Activated CD8-positive, alpha-beta T cell treated with anti-CD3 and anti-CD28 coated beads for 36 hours (primary cell): ENCODE measurements around the gene FAM3D. TPM values are rescaled to one million over a fixed set of nuclear protein-coding genes. Genes with fewer than 3 reads are reported as not detected.
"Not testable (repeated sequence)": the region's sequence is repeated elsewhere in the genome, so short reads cannot be mapped to it uniquely, and the experiment has no call there.

Source experiments
- ATAC-seq: fragments of 200-7000 bp; cut with Tn5 transposase; one replicate; pipeline ENCODE4 v1.10.0; 2021; ENCODE audit warnings: mild to moderate bottlenecking, moderate library complexity
- CTCF ChIA-PET: fragments of 350-600 bp; sonication (Branson Sonifier 250); formaldehyde crosslinking; loops from one replicate; lab custom pipeline; 2021; ENCODE audit warnings: antibody characterized with exemption; lab: Charles Lee
- POLR2A ChIA-PET: fragments of 350-600 bp; sonication (Branson Sonifier 250); formaldehyde crosslinking; loops from one replicate; lab custom pipeline; 2021; ENCODE audit warnings: antibody characterized with exemption; lab: Charles Lee
- DNase-seq: peaks from one replicate; pipeline ENCODE4 v3.0.0-alpha.2; 2020
- H3K27ac Mint-ChIP-seq: one replicate; pipeline ENCODE4 v1.8.0; 2021; ENCODE audit warnings: mild to moderate bottlenecking, mixed read lengths
- H3K27me3 Mint-ChIP-seq: one replicate; pipeline ENCODE4 v1.8.0; 2021; ENCODE audit warnings: mixed read lengths
- H3K36me3 Mint-ChIP-seq: one replicate; pipeline ENCODE4 v1.8.0; 2021; ENCODE audit warnings: low read depth, mixed read lengths
- H3K4me1 Mint-ChIP-seq: one replicate; pipeline ENCODE4 v1.8.0; 2021; ENCODE audit warnings: low read depth, mixed read lengths
- H3K4me3 Mint-ChIP-seq: one replicate; pipeline ENCODE4 v1.8.0; 2021; ENCODE audit warnings: mild to moderate bottlenecking, moderate library complexity, mixed read lengths
- H3K9me3 Mint-ChIP-seq: one replicate; pipeline ENCODE4 v1.8.0; 2021; ENCODE audit warnings: mixed read lengths
- CTCF ChIP-seq: fragments of 200-600 bp; IDR thresholded peaks from one replicate; pipeline ENCODE4 v1.8.0; 2022; ENCODE audit warnings: antibody characterized with exemption, mild to moderate bottlenecking
- intact Hi-C: fragments of 100-400 bp; cut with micrococcal nuclease; formaldehyde crosslinking; loops from one replicate; pipeline ENCODE4 v1.10.0; 2022
- total RNA-seq, 2 experiments: library from RNA; stranded (reverse); gene quantifications; one replicate each; pipeline ENCODE4 v1.2.3, GENCODE V29; 2021

Gene FAM3D
- total RNA-seq, result not detected

GRCh38 chr3:58666683-58667082 is at the start of gene FAM3D:
Gene FAM3D, minus strand, starts transcription at chr3:58666774. Its CDS starts 11,211 bp downstream, at chr3:58655563.
- no peaks in the 10 kb centered on the region for H3K4me1 Mint-ChIP-seq
- intact Hi-C loops, result no loop called here
- H3K27ac Mint-ChIP-seq, result no peak within 1 kb of the TSS
- ChIA-PET POLR2A (no interaction called here), CTCF (interaction anchor here (0.9 kb wide), 1 partner anchor 37 kb away, joined by 3 read pairs; no protein-coding TSS in a partner anchor)
- no peak for TF ChIP-seq CTCF
- no peak within 1 kb of the TSS for H3K4me3 Mint-ChIP-seq
- H3K27me3 Mint-ChIP-seq, result no peaks in the 10 kb centered on the region
- H3K9me3 Mint-ChIP-seq, result no peaks in the 10 kb centered on the region
- DNase-seq (no peak), ATAC-seq (no peak)
- H3K36me3 Mint-ChIP-seq, result no peaks in the 10 kb centered on the region

GRCh38 chr3:58713715-58714401 is 47.3 kb upstream of the FAM3D start:
- no peaks in the 10 kb centered on the region for H3K27me3 Mint-ChIP-seq
- intact Hi-C loops, result no loop called here
- no peak overlapping the region for H3K27ac Mint-ChIP-seq
- H3K4me3 Mint-ChIP-seq, result no peak overlapping the region
- H3K9me3 Mint-ChIP-seq, result no peaks in the 10 kb centered on the region
- DNase-seq (no peak), ATAC-seq (no peak)
- CTCF ChIA-PET, result no interaction called here
- no peaks in the 10 kb centered on the region for H3K36me3 Mint-ChIP-seq
- H3K4me1 Mint-ChIP-seq, result no peaks in the 10 kb centered on the region
- POLR2A ChIA-PET, result no interaction called here
- TF ChIP-seq CTCF, result no peak

GRCh38 chr3:58711871-58712270 is 45.3 kb upstream of the FAM3D start:
- H3K27ac Mint-ChIP-seq, result no peak overlapping the region
- H3K27me3 Mint-ChIP-seq, result no peaks in the 10 kb centered on the region
- H3K4me1 Mint-ChIP-seq, result no peaks in the 10 kb centered on the region
- H3K36me3 Mint-ChIP-seq, result no peaks in the 10 kb centered on the region
- ChIA-PET CTCF (no interaction called here), POLR2A (no interaction called here)
- no peak for DNase-seq
- intact Hi-C loops, result no loop called here
- H3K4me3 Mint-ChIP-seq, result no peak overlapping the region
- ATAC-seq, result no peak
- no peaks in the 10 kb centered on the region for H3K9me3 Mint-ChIP-seq
- no peak for TF ChIP-seq CTCF

- H3K27me3 Mint-ChIP-seq, H3K36me3 Mint-ChIP-seq, H3K27ac Mint-ChIP-seq, intact Hi-C loops, H3K4me1 Mint-ChIP-seq, POLR2A ChIA-PET, H3K4me3 Mint-ChIP-seq, CTCF ChIA-PET, ATAC-seq, DNase-seq, H3K9me3 Mint-ChIP-seq: not testable (repeated sequence)
Measured at GRCh38 chr3:58708983-58709382, 42.4 kb upstream of the FAM3D start.

GRCh38 chr3:58708116-58708791 is 41.7 kb upstream of the FAM3D start:
- ATAC-seq (no peak), DNase-seq (no peak)
- CTCF ChIA-PET, result interaction anchor here (1.1 kb wide), 1 partner anchor 140 kb away, joined by 4 read pairs; no protein-coding TSS in a partner anchor
- Mint-ChIP-seq H3K4me1 (no peaks in the 10 kb centered on the region), H3K27ac (no peak overlapping the region), H3K36me3 (no peaks in the 10 kb centered on the region), H3K9me3 (no peaks in the 10 kb centered on the region), H3K27me3 (no peaks in the 10 kb centered on the region), H3K4me3 (no peak overlapping the region)
- intact Hi-C loops, result no loop called here
- POLR2A ChIA-PET, result no interaction called here
- TF ChIP-seq CTCF, result no peak
